ENCODE data around the gene BCR. TPM values are rescaled to one million over a fixed set of nuclear protein-coding genes. Genes with fewer than 3 reads are reported as not detected.
"Not testable (repeated sequence)": the region's sequence is repeated elsewhere in the genome, so short reads cannot be mapped to it uniquely, and the experiment has no call there.

The BCR gene
- polyA plus RNA-seq (2011; rRNA removed) (15.6 and 24.0 TPM in 2 replicates), polyA minus RNA-seq (2011; rRNA and poly(A)+ RNA removed) (72.5 and 78.5 TPM in 2 replicates)

DNA sequence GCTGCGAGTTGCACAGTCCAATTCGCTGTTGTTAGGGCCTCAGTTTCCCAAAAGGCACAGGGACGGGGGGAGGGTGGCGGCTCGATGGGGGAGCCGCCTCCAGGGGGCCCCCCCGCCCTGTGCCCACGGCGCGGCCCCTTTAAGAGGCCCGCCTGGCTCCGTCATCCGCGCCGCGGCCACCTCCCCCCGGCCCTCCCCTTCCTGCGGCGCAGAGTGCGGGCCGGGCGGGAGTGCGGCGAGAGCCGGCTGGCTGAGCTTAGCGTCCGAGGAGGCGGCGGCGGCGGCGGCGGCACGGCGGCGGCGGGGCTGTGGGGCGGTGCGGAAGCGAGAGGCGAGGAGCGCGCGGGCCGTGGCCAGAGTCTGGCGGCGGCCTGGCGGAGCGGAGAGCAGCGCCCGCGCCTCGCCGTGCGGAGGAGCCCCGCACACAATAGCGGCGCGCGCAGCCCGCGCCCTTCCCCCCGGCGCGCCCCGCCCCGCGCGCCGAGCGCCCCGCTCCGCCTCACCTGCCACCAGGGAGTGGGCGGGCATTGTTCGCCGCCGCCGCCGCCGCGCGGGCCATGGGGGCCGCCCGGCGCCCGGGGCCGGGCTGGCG, at the start of gene BCR:
Gene BCR, plus strand, starts transcription at position 209 of the 592 bp plus-strand sequence. CDS start 452 bp downstream, outside the sequence.
- DNase-seq (ENCODE audit: low read depth), result no peak
- Histone ChIP-seq H3K36me3 (ENCODE audit: control insufficient read depth, insufficient read depth, low read length) (peaks cover 3% of the 10 kb centered on the region; the same call in 1 of the 2 replicates), H3K4me3 (ENCODE audit: low read depth, low read length) (peak within 1 kb of the TSS; percentile 61), H3K27me3 (ENCODE audit: control insufficient read depth, insufficient read depth, low read length) (no peaks in the 10 kb centered on the region)
- 0 out of 2 replicates have a peak, but pooled peaks have one; percentile 8 for TF ChIP-seq CTCF (IDR thresholded peaks at IDR 0.05; ENCODE audit: insufficient read depth, low read depth, low read length)
- ChIA-PET POLR2A (no interaction called here), CTCF (interaction anchor here (1.2 to 22.2 kb wide), 4 partner anchors 19 to 126 kb away, joined by 3 to 670 read pairs (median 4); no protein-coding TSS in a partner anchor)

DNA sequence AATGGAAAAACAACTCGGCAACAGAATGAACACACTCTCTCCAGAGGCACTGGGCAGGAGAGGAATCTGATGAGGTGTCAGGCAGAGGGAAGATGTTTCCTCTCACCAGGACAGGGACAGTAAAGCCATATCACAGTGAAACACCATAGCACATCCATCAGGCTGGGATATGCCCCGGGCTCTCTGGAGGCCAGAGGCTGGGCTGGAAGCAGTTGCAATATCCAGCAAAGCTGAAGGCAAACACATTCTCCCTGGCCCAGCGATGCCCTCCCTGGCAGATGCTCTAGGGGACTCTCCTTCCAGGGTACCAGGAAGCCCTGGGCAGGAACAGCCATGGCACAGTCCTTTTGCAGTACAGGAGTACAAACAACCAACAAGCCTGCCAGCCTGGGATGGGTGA, 49.6 kb upstream of the BCR start:
- Histone ChIP-seq H3K4me3 (ENCODE audit: low read depth, low read length) (no peak overlapping the region), H3K27me3 (ENCODE audit: control insufficient read depth, insufficient read depth, low read length) (0 out of 2 replicates have a peak, but pooled peaks cover 3% of the 10 kb centered on the region), H3K36me3 (ENCODE audit: control insufficient read depth, insufficient read depth, low read length) (no peaks in the 10 kb centered on the region)
- ChIA-PET POLR2A (no interaction called here), CTCF (interaction anchor here (1.2 to 15.2 kb wide), 3 partner anchors 10 to 281 kb away, joined by 3 to 425 read pairs (median 17); no protein-coding TSS in a partner anchor)
- TF ChIP-seq CTCF (IDR thresholded peaks at IDR 0.05; ENCODE audit: insufficient read depth, low read depth, low read length), result no peak
- DNase-seq (ENCODE audit: low read depth), result no peak

- no peak for TF ChIP-seq CTCF (IDR thresholded peaks at IDR 0.05; ENCODE audit: insufficient read depth, low read depth, low read length)
- CTCF ChIA-PET, result interaction anchor here (0.6 to 15.2 kb wide), 6 partner anchors 10 to 283 kb away, joined by 3 to 425 read pairs (median 4); partner anchors contain the start of gene RAB36
- POLR2A ChIA-PET, result interaction anchor here (0.6 kb wide), 1 partner anchor 106 kb away, joined by 4 read pairs; no protein-coding TSS in a partner anchor
Measured at GRCh38 chr22:23131931-23132330, 48.4 kb upstream of the BCR start.

DNA sequence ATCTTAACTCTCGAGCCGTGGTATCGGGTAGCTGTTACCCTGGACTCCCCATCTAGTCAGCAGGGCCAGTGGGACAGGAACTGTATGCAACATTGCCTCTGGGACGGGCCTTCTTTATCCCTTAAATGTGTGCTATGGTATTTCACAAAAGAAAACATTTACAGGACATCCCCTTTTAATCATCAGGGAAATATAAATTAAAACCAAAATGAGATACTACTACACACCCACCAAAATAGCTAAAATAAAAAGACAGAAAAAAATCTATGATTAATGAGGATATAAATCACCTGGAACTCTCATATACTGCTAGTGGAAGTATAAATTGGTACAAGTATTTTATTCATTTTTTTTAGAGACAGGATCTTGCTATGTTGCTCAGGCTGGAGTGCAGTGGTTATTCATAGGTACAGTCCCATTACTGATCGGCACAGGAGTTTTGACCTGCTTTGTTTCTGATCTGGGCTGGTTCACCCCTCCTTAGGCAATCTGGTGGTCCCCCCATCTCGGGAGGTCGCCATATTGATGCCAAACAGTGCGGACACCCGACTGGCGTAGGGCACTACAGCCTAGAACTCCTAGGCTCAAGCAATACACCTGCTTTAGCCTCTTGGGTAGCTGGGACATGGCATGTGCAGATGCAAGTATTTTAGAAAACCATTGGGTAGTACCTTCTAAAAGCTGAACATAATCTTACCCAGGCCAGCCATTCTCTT, 47.8 kb upstream of the BCR start:
- no peak for DNase-seq (ENCODE audit: low read depth)
- POLR2A ChIA-PET, result interaction anchor here (0.6 kb wide), 1 partner anchor 107 kb away, joined by 4 read pairs; no protein-coding TSS in a partner anchor
- TF ChIP-seq CTCF (IDR thresholded peaks at IDR 0.05; ENCODE audit: insufficient read depth, low read depth, low read length), result no peak
- H3K36me3 ChIP-seq (ENCODE audit: control insufficient read depth, insufficient read depth, low read length), result no peaks in the 10 kb centered on the region
- H3K4me3 ChIP-seq (ENCODE audit: low read depth, low read length), result no peak overlapping the region
- 0 out of 2 replicates have a peak, but pooled peaks cover 3% of the 10 kb centered on the region for H3K27me3 ChIP-seq (ENCODE audit: control insufficient read depth, insufficient read depth, low read length)
- CTCF ChIA-PET, result interaction anchor here (0.9 to 15.2 kb wide), 6 partner anchors 12 to 283 kb away, joined by 3 to 425 read pairs (median 4); partner anchors contain the start of gene RAB36

More at GRCh38 chr22:23131931-23132330, 48.4 kb upstream of the BCR start:
- no peak overlapping the region for H3K4me3 ChIP-seq (ENCODE audit: low read depth, low read length)
- 0 out of 2 replicates have a peak, but pooled peaks cover 3% of the 10 kb centered on the region for H3K27me3 ChIP-seq (ENCODE audit: control insufficient read depth, insufficient read depth, low read length)
- H3K36me3 ChIP-seq (ENCODE audit: control insufficient read depth, insufficient read depth, low read length), result no peaks in the 10 kb centered on the region
- DNase-seq (ENCODE audit: low read depth), result no peak

DNA sequence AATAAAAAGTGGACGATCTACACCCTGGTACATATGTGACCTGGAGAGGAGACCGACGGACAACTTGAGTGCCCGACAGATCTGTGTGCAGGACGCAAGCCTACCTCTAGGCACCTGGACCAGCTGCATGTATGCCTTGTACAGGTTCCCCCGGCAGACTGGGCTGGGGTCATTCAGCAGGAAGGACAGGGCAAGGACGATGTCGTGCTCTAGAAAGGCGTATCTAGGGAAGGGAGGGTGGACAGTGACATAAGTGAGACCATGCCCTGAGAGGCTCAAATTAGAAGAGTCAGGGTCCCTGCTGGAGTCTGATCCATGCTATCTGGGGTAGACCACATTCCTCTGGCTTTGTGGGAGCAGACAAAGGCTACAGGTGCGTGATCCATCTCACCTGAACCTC, 46.4 kb upstream of the BCR start:
- no peak for DNase-seq (ENCODE audit: low read depth)
- TF ChIP-seq CTCF (IDR thresholded peaks at IDR 0.05; ENCODE audit: insufficient read depth, low read depth, low read length), result no peak
- CTCF ChIA-PET, result interaction anchor here (1.1 to 15.2 kb wide), 5 partner anchors 13 to 285 kb away, joined by 3 to 425 read pairs (median 17); no protein-coding TSS in a partner anchor
- no peaks in the 10 kb centered on the region for H3K36me3 ChIP-seq (ENCODE audit: control insufficient read depth, insufficient read depth, low read length)
- H3K4me3 ChIP-seq (ENCODE audit: low read depth, low read length), result no peak overlapping the region
- POLR2A ChIA-PET, result no interaction called here
- H3K27me3 ChIP-seq (ENCODE audit: control insufficient read depth, insufficient read depth, low read length), result 0 out of 2 replicates have a peak, but pooled peaks cover 3% of the 10 kb centered on the region

DNA sequence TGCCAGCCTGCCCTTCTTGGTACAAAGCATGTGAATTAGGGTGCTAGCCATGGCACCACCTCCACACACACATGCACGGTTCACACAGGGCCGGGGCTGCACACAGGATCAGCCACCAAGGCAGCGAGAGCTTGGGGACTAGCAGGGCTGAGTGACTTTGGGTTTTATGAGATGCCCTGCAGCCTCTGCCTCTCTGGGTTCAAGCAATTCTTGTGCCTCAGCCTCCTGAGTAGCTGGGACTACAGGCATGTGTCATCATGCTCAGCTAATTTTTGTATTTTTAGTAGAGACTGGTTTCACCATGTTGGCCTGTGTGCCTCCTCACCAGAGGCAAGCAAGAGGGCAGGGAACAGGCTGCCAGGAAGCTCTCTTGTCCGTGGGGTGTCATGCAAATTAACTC, 43.3 kb upstream of the BCR start:
- POLR2A ChIA-PET; H3K27me3 ChIP-seq (ENCODE audit: control insufficient read depth, insufficient read depth, low read length); H3K36me3 ChIP-seq (ENCODE audit: control insufficient read depth, insufficient read depth, low read length); DNase-seq (ENCODE audit: low read depth); H3K4me3 ChIP-seq (ENCODE audit: low read depth, low read length): not testable (repeated sequence)
- CTCF ChIA-PET, result interaction anchor here (0.6 to 2.4 kb wide), 3 partner anchors 9 to 178 kb away, joined by 3 to 20 read pairs (median 12); no protein-coding TSS in a partner anchor
